Measurements from ENCODE around the gene RTL9. TPM values are rescaled to one million over a fixed set of nuclear protein-coding genes. Genes with fewer than 3 reads are reported as not detected.

The RTL9 gene
- total RNA-seq, 2 experiments from 2014 or later: not detected

- no peak for DNase-seq
- Mint-ChIP-seq H3K27me3 (peaks cover 2% of the 10 kb centered on the region), H3K9me3 (no peaks in the 10 kb centered on the region), H3K4me3 (no peak overlapping the region), H3K27ac (no peak overlapping the region), H3K4me1 (ENCODE audit: low read depth) (no peaks in the 10 kb centered on the region), H3K36me3 (ENCODE audit: low read depth) (no peaks in the 10 kb centered on the region)
- intact Hi-C loops (cut with micrococcal nuclease): no loop called here
- ATAC-seq: no peak
- ChIA-PET CTCF (interaction anchor here (1.0 kb wide), 2 partner anchors 12 to 21 kb away, joined by 3 to 4 read pairs; no protein-coding TSS in a partner anchor), POLR2A (no interaction called here)
- TF ChIP-seq, protein P1, sequence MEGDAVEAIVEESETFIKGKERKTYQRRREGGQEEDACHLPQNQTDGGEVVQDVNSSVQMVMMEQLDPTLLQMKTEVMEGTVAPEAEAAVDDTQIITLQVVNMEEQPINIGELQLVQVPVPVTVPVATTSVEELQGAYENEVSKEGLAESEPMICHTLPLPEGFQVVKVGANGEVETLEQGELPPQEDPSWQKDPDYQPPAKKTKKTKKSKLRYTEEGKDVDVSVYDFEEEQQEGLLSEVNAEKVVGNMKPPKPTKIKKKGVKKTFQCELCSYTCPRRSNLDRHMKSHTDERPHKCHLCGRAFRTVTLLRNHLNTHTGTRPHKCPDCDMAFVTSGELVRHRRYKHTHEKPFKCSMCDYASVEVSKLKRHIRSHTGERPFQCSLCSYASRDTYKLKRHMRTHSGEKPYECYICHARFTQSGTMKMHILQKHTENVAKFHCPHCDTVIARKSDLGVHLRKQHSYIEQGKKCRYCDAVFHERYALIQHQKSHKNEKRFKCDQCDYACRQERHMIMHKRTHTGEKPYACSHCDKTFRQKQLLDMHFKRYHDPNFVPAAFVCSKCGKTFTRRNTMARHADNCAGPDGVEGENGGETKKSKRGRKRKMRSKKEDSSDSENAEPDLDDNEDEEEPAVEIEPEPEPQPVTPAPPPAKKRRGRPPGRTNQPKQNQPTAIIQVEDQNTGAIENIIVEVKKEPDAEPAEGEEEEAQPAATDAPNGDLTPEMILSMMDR (IDR thresholded peaks at IDR 0.05): no peak
These were observed 32.4 kb downstream of the RTL9 start for GRCh38 chrX:110391086-110391485.

- H3K4me1 Mint-ChIP-seq (ENCODE audit: low read depth): no peaks in the 10 kb centered on the region
- CTCF ChIA-PET: interaction anchor here (1.6 kb wide), 1 partner anchor 13 kb away, joined by 5 read pairs; no protein-coding TSS in a partner anchor
These were observed 36.0 kb downstream of the RTL9 start for GRCh38 chrX:110394651-110395050.

DNA sequence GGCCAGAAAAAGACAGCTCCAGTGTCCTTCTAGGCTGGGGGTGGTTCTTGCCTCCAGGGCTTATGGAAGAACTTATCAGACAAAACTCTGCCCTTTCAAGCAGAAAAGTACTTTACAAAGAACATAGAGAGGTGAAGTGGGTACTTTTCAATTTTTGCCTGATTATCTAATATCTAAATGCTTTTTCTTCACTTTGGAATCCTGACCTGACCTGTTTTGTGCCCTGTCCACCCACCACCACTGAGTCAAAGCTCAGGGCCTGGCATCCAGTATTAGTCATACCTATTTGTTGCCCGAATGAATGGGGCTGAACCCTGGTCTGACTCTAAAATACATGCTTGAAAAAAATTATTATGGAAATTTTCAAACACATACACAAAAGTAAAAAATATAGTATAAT is 37.2 kb downstream of the RTL9 start:
- Mint-ChIP-seq H3K36me3 (ENCODE audit: low read depth) (no peaks in the 10 kb centered on the region), H3K4me1 (ENCODE audit: low read depth) (no peaks in the 10 kb centered on the region), H3K27ac (no peak overlapping the region), H3K27me3 (peaks cover 2% of the 10 kb centered on the region), H3K9me3 (no peaks in the 10 kb centered on the region), H3K4me3 (no peak overlapping the region)
- DNase-seq: no peak
- ChIA-PET CTCF (interaction anchor here (1.6 kb wide), 1 partner anchor 12 kb away, joined by 5 read pairs; no protein-coding TSS in a partner anchor), POLR2A (no interaction called here)
- intact Hi-C loops (cut with micrococcal nuclease): no loop called here
- ATAC-seq: no peak
- TF ChIP-seq, protein P1 (IDR thresholded peaks at IDR 0.05): no peak

More at GRCh38 chrX:110394651-110395050, 36.0 kb downstream of the RTL9 start:
- POLR2A ChIA-PET: no interaction called here
- no peak for DNase-seq
- no peak overlapping the region for H3K27ac Mint-ChIP-seq
- peaks cover 2% of the 10 kb centered on the region for H3K27me3 Mint-ChIP-seq
- intact Hi-C loops (cut with micrococcal nuclease): no loop called here
- no peak overlapping the region for H3K4me3 Mint-ChIP-seq
- H3K36me3 Mint-ChIP-seq (ENCODE audit: low read depth): no peaks in the 10 kb centered on the region
- TF ChIP-seq, protein P1 (IDR thresholded peaks at IDR 0.05): no peak
- ATAC-seq: no peak
- no peaks in the 10 kb centered on the region for H3K9me3 Mint-ChIP-seq

GRCh38 chrX:110396735-110397134 is 38.1 kb downstream of the RTL9 start:
- Mint-ChIP-seq H3K27me3 (peaks cover 2% of the 10 kb centered on the region), H3K27ac (no peak overlapping the region), H3K4me3 (no peak overlapping the region), H3K9me3 (no peaks in the 10 kb centered on the region), H3K36me3 (ENCODE audit: low read depth) (no peaks in the 10 kb centered on the region), H3K4me1 (ENCODE audit: low read depth) (no peaks in the 10 kb centered on the region)
- TF ChIP-seq, protein P1 (IDR thresholded peaks at IDR 0.05): no peak
- ATAC-seq (no peak), DNase-seq (no peak)
- ChIA-PET CTCF (interaction anchor here (1.1 to 1.4 kb wide), 2 partner anchors 11 to 228 kb away, joined by 3 to 4 read pairs; no protein-coding TSS in a partner anchor), POLR2A (no interaction called here)
- intact Hi-C loops (cut with micrococcal nuclease): no loop called here

DNA sequence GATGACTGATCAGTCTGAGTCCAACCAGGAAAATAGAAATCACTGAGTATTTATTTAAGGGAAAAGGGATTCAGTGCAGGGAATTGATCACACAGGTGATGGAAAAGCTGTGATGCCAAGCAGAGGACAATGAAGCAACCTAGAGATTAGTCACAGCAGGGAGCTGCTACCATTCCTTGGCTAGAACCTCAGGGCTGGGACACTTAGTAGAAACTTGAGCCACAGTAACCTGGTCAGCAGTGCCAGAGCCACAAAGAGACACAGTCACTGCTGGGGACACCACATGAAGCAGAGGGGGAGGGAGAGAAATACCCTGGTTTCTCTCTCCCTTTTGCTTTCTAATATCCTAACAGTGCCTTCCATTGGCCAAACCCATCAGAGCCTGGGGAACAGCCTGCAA is 38.7 kb downstream of the RTL9 start:
- Mint-ChIP-seq H3K27ac (no peak overlapping the region), H3K4me3 (no peak overlapping the region), H3K4me1 (ENCODE audit: low read depth) (no peaks in the 10 kb centered on the region), H3K9me3 (no peaks in the 10 kb centered on the region), H3K36me3 (ENCODE audit: low read depth) (no peaks in the 10 kb centered on the region), H3K27me3 (peaks cover 2% of the 10 kb centered on the region)
- intact Hi-C loops (cut with micrococcal nuclease): no loop called here
- POLR2A ChIA-PET: no interaction called here
- TF ChIP-seq, protein P1 (IDR thresholded peaks at IDR 0.05): no peak
- ATAC-seq (no peak), DNase-seq (no peak)
- CTCF ChIA-PET: interaction anchor here (0.7 to 1.4 kb wide), 3 partner anchors 11 to 229 kb away, joined by 3 to 4 read pairs (median 3); no protein-coding TSS in a partner anchor

Data from activated CD8-positive, alpha-beta T cell treated with anti-CD3 and anti-CD28 coated beads for 36 hours (primary cell).